Fibroblast of villous mesenchyme (primary cell): Measurements from ENCODE around the gene CELF2. TPM values are rescaled to one million over a fixed set of nuclear protein-coding genes. Genes with fewer than 3 reads are reported as not detected.

ENCODE experiments used
- DNase-seq: peaks from one replicate; pipeline ENCODE4 v3.0.0-alpha.2; 2010; ENCODE audit warnings: low read depth
- H3K4me3 ChIP-seq: 2 replicates; pipeline ENCODE4 v1.5.1; 2011; ENCODE audit warnings: low read depth, mild to moderate bottlenecking, low read length
- CTCF ChIP-seq: IDR thresholded peaks from 2 replicates; pipeline ENCODE4 v1.5.1; 2012; ENCODE audit warnings: low read depth, mild to moderate bottlenecking, low read length; ENCODE audit not compliant: insufficient read depth
- total RNA-seq: library from RNA; depleted of rRNA; stranded (reverse); fragments of >200 nt; gene quantifications from 2 replicates; pipeline ENCODE4 v1.2.3, GENCODE V29; 2012

CELF2 gene
- total RNA-seq, 1 donor = 2.2 TPM

- TF ChIP-seq CTCF = no peak
- no peak for DNase-seq
These were observed 159.7 kb downstream of the CELF2 start for GRCh38 chr10:11177381-11177780.

GRCh38 chr10:11177926-11178471 is 160.3 kb downstream of the CELF2 start:
- TF ChIP-seq CTCF = no peak
- DNase-seq = no peak
- no peak overlapping the region for H3K4me3 ChIP-seq

More at GRCh38 chr10:11177381-11177780, 159.7 kb downstream of the CELF2 start:
- no peak overlapping the region for H3K4me3 ChIP-seq

- no peak overlapping the region for H3K4me3 ChIP-seq
- no peak for TF ChIP-seq CTCF
- DNase-seq = peak; percentile 9
These were observed 161.2 kb downstream of the CELF2 start for GRCh38 chr10:11178606-11179515.

GRCh38 chr10:11179516-11180105 is 161.9 kb downstream of the CELF2 start:
- no peak overlapping the region for H3K4me3 ChIP-seq
- no peak for DNase-seq
- no peak for TF ChIP-seq CTCF

GRCh38 chr10:11180228-11180627 is 162.6 kb downstream of the CELF2 start:
- no peak overlapping the region for H3K4me3 ChIP-seq
- DNase-seq = no peak

GRCh38 chr10:11181978-11182377 is 164.3 kb downstream of the CELF2 start:
- H3K4me3 ChIP-seq = no peak overlapping the region
- no peak for DNase-seq
- no peak for TF ChIP-seq CTCF

More at GRCh38 chr10:11180228-11180627, 162.6 kb downstream of the CELF2 start:
- no peak for TF ChIP-seq CTCF
